ENCODE results near the gene PLCB1.

The PLCB1 gene

DNA sequence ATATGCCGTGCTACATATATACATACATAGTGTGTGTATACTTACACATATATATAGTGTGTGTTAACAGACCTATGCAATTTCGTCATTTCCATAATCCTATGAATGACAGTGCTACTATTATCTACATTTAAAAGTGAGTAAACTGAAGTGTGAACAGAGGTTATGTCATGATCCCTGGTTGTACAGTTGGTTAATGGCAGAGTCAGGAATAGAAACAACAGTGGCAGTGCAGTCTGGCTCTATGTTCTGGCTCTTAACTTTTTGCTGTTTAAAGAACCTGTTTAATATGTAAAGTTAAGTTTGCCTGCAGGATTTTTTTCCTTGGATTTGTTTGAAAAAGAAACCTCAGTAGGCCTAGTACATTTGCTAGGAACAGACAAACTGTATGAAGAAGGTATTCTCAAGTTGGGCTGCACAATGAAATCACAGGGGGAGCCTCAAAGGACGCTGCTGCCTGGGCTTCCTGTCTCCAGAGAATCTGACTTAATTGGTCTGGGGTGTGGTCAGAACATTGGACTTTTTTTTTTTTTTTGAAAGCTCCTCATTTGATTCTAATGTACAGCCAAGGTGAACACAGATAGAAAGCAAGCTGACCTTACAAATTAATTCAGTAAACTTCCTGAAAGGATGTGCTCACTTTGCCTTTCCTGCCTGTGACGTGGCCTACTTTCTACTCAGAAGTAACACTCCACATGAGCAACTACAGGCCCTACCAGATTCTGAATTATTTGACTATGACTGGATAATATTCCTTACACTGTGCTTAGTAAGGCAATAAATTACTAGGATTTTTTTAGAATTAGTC is 29.4 kb downstream of the PLCB1 start:
- DNase-seq = no peak

GRCh38 chr20:8162610-8163009 is 30.5 kb downstream of the PLCB1 start:
- DNase-seq = no peak

- DNase-seq = no peak
Observed at GRCh38 chr20:8163543-8163942, 31.5 kb downstream of the PLCB1 start.

- no peak for DNase-seq
Observed at GRCh38 chr20:8166730-8167129, 34.7 kb downstream of the PLCB1 start.

DNA sequence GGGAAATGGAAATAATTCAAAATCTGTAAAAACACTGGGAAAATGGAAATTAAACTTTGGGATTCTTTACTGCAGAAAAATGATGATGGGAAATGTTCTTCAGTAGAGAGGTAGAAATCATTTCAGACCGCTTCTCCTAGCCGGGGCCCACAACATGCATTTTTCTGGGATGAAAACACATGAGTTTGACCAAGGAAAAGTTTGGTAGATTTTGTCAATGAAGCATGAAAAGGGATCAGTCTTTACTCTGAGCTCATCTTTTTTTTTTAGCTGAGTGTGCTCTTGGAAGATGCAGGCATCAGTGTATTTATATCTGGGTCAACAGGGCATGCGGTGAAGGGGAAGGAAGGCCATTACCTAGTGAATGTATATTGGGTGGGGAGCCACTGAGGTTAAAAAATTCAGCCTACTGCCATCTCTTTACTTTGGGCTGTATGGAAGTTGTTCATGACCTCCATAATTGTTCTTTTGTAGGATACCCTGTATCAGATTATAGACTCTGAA is 36.8 kb downstream of the PLCB1 start:
- DNase-seq = no peak

GRCh38 chr20:8170921-8171320 is 38.9 kb downstream of the PLCB1 start:
- no peak for DNase-seq

GRCh38 chr20:8172191-8172590 is 40.1 kb downstream of the PLCB1 start:
- no peak for DNase-seq

GRCh38 chr20:8175741-8176675 is 43.9 kb downstream of the PLCB1 start:
- DNase-seq = no peak

DNA sequence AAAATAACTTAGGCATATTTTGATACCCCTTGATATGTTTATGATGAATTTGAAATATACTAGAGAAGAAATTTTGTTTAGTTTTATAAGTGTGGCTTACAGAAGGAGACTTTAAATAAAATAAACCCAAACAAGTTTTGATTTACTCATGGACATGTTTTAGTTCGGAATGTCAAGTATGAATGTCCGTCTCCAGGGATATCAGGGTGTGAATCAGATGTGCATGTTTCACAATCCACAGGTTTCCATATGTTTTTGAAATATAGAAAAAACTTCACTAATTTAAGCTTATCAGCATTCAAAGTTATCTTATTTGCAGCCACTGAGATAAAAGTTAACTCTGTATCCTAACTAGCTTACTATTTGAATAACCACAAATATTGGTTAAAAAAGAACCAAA is 51.5 kb downstream of the PLCB1 start:
- no peak for DNase-seq

DNA sequence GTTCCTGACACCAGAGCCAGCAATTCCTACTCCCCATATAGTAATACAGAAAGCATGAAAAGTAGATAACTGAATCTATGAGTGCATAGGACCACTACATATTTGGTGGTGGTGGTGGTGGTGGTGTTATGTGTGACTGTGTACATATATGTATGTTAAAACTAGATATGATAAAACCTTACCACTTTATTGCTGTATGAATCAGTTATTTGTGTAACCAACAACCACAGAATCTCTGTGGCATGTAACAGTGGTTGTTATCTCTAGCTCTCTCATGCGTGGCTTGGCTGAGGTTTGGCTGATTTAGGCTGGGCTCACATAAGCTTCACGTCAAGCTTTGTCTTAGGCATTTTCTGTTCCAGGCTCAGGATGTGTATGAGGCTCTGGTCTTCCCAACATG is 55.7 kb downstream of the PLCB1 start:
- DNase-seq = no peak

GRCh38 chr20:8190043-8190880 is 58.2 kb downstream of the PLCB1 start:
- no peak for DNase-seq

DNA sequence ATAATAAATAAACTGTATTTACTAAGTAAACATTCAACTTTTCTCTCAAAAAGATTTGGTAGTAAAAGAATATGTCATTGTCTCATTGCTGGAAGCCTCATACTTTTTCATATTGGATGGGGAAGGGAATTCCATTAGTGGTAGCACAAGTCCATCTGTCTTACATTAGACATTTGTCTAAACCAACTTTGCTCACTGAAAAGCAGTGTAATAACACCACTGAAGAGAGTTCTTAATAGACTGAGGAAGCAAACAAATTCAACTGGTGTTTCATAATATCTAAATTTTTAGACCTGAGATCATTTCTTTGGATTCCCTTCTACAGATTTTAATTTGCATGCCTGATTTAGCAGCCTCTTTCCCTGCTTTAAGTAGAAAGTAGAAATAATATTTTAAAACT is 62.7 kb downstream of the PLCB1 start:
- no peak for DNase-seq

DNA sequence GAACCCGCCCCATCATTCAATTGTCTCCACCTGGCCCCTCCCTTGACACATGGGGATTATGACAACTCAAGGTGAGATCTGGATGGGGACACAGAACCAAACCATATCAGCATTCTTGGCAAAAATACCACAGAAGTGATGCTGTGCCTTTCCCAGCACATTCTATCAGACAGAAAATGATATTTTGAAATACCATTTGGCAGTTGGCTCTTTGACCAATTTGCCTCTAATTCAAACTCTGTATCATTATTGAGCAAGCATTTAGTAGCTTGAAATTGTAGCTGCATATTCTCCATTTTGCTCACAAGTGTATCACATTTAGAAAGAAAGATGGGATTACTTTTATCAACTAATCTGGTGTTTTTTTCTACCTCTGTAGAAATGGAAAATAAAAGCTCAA is 64.0 kb downstream of the PLCB1 start:
- no peak for DNase-seq

DNA sequence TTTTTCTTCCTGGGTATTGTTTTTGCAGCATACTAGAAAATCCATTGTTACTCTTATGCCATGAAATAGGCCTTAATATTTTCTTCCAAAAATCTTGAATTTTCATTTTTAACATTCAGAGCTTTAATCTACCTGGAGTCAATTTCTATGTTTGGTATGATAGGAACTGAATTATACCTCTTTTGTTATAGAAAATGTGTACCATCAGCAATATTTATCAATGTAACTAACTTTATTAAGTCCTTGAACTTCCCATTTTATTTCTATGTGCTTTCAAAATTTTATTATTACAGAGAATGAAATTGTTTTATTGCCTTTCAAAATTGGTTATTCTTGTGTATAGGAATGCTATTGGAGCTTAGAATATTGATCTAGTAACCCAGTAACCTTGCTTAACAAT is 68.2 kb downstream of the PLCB1 start:
- DNase-seq = no peak

GRCh38 chr20:8203366-8203765 is 71.3 kb downstream of the PLCB1 start:
- DNase-seq = no peak

DNA sequence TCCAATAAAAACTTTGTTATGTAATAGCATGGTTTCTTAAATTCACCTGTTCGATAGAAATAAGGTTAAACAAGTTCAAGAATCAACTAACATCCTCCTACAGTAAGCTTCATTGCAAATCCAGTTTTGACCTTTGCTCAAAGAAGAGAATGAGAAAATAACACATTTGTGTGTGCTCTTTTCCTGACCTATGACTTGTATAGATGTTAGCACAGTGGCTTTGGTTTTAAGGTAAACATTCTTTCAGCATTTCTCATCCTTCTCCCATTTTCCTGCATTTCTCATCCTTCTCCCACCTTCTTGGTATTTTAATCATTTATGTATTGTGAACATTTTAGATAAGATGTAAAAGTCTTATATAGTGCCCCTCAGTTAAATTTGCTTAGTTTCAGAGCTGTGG is 73.9 kb downstream of the PLCB1 start:
- DNase-seq = no peak

DNA sequence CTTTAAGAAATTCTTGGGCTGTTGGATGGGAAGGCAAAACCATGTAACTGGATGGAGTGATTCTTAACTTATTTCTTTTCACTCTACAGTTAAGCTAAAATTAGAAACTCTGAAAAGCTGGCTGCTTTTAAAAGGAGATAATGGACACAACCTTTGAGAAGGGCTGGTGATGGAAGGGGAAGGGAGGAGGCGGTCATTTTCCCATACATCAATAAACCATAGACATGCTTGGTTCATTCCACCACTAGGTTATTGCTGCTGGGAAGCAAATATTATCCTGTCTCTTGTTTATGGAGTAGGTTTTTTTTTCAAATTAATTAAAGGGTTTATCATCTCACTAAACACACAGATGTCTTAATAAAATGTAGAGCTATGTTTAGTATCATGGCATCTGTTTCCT is 76.2 kb downstream of the PLCB1 start:
- no peak for DNase-seq

- no peak for DNase-seq
Observed at GRCh38 chr20:8209061-8209460, 77.0 kb downstream of the PLCB1 start.

- DNase-seq = no peak
Observed at GRCh38 chr20:8210749-8211148, 78.7 kb downstream of the PLCB1 start.

- DNase-seq = no peak
Observed at GRCh38 chr20:8212286-8212685, 80.2 kb downstream of the PLCB1 start.

- DNase-seq = no peak
Observed at GRCh38 chr20:8213270-8213669, 81.2 kb downstream of the PLCB1 start.

DNA sequence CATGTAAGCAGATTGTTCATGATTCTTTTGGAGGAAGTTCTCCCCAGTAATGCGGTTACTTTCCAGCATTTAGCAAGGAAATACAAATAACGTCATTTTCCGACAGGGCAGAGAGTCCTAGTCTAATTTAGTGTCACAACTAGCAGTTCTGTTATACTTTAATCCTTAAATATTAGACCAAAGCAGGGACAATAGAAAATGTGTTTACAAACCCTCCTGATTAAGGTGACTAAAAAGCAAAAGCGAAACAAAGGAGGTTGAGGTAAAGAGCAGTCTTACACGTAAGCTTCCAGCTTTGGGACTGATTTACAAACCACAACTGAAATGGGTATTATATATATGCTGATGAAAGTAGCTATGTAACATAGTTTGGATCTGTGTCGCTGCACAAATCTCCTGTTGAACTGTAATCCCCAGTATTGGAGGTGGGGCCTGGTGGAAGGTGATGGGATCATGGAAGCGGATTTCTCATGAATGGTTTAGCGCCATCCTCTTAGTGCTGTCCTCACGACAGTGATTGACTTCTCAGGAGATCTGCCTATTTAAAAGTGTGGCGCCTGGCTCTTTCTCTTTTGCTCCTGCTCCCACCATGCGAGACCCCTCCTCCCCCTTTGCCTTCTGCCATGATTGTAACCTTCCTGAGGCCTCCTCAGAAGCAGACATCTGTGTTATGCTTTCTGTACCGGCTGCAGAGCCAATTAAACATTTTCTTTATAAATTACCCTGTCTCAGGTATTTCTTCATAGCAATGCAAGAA is 81.9 kb downstream of the PLCB1 start:
- no peak for DNase-seq
